GM18909 (cell line): Measurements from ENCODE around the gene DDN.
A peak's percentile ranks its signal among the peaks of the same experiment; 100 is the strongest.

ENCODE experiments used
- ATAC-seq: cut with Tn5 transposase; IDR thresholded peaks from one replicate; pipeline ENCODE4 v1.9.1; 2021; ENCODE audit warnings: mild to moderate bottlenecking; ENCODE audit not compliant: unreplicated experiment, poor library complexity

Gene DDN

GRCh38 chr12:48969833-48970701 is 29.1 kb downstream of the DDN start:
- no peak for ATAC-seq

- ATAC-seq, result no peak
Measured at GRCh38 chr12:48969160-48969771, 29.9 kb downstream of the DDN start.

- no peak for ATAC-seq
Measured at GRCh38 chr12:48968467-48968866, 30.7 kb downstream of the DDN start.

- ATAC-seq, result no peak
Measured at GRCh38 chr12:48967991-48968390, 31.2 kb downstream of the DDN start.

GRCh38 chr12:48966177-48966895 is 32.8 kb downstream of the DDN start:
- ATAC-seq, result no peak

- no peak for ATAC-seq
Measured at GRCh38 chr12:48965298-48965838, 33.8 kb downstream of the DDN start.

DNA sequence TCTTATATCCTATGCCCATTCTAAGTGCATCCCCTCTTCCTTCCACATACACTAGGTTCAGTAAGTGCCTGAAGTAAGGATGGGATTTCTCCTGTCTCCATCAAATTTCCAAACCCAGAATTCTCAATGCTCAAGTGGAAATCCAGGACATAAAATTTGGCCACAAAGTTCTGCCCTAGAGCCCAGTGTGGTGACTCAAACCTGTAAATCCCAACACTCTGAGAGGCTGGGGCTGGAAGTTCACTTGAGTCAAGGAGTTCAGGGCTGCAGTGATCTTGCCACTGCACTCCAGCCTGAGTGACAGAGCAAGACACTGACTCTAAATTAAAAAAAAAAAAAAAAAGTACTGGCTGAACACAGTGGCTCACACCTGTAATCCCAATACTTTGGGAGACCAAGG is 37.4 kb downstream of the DDN start:
- no peak for ATAC-seq

DNA sequence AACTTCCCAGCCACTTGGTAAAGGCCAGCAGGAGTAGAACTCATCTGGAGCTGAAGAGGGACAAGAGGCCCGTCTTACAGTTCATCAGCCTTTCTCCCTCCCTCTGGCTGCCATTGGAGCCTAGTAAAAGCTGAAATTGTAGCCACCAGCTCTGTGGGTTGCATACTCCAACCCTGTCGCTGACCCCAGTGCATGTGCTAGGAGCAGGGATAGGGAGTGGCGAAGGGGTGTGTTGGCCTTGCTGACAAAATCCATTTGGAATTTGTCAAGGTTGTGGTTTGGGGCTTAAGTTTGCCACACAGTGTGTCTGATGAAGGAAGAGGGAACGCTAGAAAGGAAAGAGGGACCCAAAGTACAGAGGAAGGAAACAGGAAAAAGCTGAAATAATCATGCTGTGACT is 37.8 kb downstream of the DDN start:
- no peak for ATAC-seq

DNA sequence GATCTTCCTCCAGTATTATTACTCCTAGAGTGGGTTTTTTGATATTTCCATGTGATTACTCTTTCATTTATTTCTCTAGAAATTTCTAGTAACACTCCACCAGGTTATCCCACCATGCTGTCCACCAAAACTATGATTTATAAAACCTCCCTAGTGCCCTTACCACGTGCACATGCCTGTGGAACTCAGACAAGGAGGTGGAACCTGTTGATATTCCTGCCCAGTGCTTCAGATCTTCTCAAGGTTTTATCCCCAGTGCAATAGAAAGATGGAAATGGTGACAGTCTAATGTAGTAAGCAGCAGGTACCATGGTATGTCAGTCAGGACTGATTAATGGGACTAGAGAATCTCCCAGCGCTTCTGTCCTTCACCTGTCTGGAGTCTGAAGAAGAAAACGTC is 38.3 kb downstream of the DDN start:
- ATAC-seq, result no peak

DNA sequence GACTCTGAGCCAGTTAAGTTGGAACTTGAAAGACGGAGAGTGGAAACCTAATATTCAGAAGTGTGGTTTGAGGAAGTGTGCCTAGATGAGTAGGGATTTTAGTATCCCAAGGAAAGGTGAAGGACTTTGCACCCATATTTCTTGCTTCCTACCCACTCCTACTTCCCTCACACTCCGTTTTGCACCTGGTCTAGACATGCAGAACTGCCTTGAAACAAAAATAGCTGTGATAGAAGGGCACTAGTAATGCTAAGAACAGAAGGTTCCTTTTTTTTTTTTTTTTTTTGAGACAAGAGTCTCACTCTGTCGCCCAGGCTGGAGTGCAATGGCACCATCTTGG is 41.2 kb downstream of the DDN start:
- ATAC-seq, result no peak

DNA sequence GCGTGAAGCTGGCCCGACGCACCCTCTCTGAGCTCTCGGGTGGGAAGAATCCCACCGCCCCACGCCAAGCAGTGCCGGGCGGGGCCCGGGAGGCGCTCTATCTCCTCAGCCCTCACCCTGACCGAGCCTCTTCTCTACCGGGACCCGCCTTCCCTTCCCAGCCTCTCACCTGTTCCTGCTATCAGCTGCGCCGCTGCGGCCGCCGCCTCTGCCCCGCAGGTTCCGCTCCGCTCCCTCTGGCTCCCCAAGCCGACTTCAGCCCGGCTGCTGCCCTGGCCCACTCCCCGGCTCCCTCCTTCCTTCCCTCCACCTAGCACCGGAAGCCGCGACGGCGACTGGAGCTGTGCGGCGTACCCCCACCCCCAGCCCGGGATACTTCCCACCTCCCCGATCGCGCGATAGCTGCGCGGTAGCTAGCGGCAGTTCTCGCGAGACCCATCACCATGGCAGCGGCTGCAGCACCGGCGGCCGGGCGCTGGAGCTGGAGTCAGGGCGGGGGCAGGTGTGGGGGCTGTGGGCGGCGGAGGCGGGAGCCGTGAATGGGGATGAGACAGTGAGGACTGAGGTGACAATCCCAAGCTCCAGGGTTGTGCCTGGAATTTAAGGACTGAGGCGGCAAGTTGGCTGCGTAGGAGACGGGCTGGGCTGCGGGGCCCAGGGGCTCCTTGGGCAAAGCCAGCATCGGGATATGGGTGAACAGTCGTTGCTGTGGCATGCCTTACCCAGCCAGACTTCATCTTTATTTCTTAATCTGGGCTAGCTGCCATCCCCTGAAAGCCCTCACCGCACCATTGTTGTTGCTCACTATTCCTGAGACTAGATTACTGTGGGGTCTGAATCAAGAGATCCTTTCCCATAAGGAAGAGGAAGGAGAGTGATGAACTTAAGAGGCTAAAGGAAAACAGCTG is 41.8 kb downstream of the DDN start, which contains the start of gene ARF3:
Gene ARF3, minus strand, starts transcription at position 347 of the 908 bp plus-strand sequence. CDS start 16,392 bp downstream, outside the sequence.
- ATAC-seq, result peak; percentile 91

DNA sequence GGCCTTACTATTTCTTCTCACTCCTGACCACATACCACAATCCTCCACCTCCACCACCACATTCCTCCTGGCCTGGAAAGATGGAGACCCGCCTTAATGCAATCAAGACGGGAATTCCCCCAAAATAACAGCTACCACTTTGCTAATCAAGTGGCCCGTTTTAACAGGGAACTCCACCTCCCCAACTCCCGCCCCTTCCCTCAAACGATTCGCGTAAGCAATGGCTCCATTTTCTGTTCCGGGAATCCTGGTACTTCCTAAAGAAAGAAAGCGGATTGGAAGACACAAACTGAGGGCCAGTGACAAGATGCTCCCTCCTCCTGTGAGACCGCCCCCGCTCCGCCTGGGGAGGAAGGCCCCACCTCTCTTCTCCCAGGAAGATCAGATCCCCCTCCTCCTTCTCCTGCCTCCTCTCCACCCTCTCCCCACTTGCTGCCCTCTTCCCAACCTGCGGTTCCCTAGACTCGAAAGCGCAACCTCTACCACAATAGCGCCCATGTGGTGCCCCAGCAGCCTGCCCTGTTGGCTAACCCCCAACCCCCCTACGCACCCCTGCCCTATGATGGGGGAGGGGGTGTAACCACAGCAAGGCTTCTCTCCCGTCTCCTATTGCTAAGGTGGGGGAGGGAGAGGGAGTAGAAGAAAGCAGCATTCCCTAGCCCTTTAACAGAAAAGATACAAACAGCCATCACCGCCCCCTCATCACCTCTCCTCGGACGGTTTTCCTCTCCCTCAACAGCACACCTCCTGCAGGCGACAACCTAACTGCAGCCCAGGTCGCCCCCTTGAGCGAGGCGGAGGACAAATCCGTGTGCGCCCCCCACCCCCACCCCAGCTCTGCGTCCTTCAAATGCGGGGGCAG is 42.7 kb downstream of the DDN start:
- ATAC-seq, result peak; percentile 16

GRCh38 chr12:48954841-48955501 is 44.2 kb downstream of the DDN start:
- no peak for ATAC-seq

DNA sequence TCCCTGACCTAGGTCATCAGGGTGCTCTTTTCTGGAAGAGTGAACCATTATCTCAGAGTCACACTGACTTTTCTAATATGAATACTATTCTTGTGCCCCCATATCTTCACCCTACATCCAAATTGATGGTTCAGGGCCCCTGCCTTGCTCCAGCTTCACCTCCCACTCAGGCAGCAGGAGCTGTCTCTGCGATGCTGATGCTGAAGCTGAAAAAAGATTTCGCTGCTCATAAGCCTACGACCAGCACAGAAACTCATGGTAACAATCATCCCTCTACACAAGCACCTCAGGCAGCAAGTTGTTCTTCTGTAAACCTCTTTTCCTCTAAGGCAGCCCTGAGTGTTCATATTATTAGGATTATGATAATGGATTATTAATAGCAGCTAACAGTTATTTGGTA is 45.1 kb downstream of the DDN start:
- no peak for ATAC-seq

DNA sequence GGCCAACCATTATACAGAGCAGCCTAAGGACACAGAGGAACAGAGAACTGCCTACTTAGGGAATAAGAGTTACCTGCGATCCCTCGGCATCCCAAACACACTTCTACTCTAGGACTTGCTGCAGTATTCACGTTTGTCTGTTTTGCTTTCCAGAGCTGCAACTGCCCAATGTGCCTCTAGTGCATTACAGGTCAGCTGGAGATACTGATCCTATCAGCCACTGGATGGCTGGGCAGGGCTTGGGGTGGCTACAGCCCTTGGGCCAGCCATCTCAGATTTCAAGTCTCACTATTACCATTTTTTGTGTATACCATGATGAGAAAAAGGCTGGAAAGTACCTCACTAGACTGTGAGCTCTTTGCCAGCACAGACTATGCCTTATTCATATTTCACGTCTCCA is 46.5 kb downstream of the DDN start:
- no peak for ATAC-seq

DNA sequence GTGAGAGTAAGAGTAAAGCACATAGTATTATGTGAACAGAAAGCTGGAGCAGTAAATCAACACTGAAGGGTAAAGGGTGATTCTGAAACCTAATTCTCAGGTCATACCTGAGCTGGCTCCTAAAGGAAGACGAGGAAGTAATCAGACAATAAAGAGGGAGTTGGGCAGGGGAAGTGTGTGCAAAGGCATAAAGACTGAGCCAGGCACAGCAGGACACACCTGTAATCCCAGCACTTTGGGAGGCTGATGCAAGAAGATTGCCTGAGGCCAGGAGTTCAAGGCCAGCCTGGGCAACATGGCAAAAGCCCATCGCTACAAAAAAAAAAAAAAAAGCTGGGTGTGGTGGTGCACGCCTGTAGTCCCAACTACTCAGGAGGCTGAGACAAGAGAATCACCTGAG is 51.4 kb downstream of the DDN start:
- no peak for ATAC-seq

DNA sequence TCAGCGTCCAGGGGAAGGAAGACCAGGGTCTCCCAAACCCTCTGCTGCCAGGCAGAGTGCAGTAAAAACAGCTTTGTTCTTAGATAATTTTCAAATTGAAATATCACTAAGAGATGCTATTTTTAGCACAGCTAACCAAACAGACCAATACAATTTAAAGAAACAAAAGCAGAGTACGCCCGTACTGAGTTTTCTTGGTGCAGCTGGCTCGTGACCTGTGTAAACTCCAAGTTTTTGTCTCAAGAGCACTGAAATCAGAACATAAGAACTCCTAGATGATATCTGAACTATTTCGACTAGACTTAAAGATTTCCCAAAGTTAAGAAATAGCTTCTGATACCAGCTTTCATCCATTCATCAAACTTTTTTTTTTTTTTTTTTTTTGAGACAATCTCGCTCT is 52.2 kb downstream of the DDN start:
- no peak for ATAC-seq

DNA sequence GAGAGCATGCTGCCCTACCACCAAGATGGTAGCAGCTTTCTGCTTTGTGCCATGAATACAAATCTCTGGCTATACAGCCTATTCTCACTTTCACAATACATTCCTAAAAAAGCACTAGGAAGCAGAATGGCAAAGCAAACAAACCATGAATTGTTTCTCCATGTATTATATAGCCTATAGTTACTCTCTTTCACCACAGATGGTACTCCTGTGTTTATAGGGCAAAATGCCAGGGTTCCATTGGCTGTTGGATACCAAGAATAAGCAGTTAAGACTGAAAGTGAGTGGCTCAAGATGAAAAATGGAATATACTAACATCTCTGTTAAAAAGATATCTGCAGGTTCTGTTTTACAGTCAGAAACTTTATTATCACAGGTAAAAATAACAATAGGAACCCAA is 53.0 kb downstream of the DDN start:
- ATAC-seq, result no peak
